Measurements from ENCODE around the gene GLP1R. TPM values are rescaled to one million over a fixed set of nuclear protein-coding genes. Genes with fewer than 3 reads are reported as not detected.

The GLP1R gene
- total RNA-seq, 1 donor from 2014 or later: not detected

GRCh38 chr6:39047434-39048327, 900 bp upstream of the GLP1R start:
- DNase-seq: no peak

GRCh38 chr6:39049575-39050283, 1.1 kb downstream of the GLP1R start:
- no peak for DNase-seq

DNA sequence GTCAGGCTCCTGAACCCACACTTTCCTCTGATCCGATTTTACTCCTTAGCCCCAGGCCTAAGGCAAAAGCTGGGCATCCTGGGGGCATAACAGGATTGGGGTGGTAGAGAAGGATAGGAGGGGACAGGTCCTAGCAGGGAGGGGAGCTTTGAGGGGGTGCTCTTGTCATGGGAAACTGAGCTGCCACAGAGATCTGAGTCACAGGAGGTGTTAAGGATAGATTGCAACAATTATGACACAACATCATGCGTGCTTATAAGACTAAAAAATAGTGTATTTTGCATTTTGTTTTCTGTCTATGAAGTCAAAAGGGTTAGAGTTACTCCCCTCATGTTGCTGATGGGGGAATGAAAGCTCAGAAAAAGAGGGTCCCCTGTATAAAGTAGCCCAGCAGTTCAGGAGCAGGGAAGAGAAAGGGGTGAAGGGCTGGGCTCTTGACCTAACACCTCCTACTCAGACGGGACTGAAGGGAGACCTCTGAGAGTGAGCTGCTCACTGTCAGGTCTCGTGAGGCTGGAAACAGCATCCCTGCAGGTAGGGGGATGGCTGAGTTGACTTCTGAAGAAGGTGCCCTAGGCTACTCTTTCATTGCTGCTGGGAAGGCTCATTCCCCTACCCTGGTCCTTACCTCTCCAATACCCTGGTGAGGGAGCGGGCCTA, 2.0 kb downstream of the GLP1R start:
- DNase-seq: no peak

GRCh38 chr6:39051399-39052122, 3.0 kb downstream of the GLP1R start:
- no peak for DNase-seq

DNA sequence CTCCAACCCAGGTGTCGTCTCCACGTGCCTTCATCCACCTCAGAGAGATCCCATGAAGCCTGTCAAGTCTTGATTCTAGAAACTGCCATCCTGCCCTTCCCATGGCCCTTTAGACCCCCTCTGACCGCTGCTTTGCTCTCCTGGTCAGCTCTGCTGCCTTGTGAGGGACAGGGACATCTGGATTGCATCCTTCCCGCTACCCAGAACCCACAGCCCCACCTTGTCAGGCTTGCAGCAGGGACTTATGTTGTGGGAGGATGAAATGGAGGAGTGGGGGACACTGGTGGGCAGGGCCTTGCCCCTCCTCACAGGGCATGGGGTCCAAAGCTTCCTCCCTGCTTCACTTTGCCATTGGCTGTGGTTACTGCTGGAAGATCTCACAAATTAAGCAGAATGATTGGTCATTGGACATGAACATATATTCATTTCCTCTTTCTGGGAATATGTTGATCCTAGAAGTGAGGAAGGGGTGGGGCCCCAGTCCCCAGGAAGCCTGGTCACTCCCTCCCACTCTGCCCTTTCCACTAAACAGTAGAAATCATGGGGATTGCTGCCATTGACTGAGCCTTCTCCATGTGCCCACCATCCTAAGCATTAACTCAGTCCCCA, 4.5 kb downstream of the GLP1R start:
- no peak for DNase-seq

GRCh38 chr6:39053854-39054576, 5.4 kb downstream of the GLP1R start:
- no peak for DNase-seq

DNA sequence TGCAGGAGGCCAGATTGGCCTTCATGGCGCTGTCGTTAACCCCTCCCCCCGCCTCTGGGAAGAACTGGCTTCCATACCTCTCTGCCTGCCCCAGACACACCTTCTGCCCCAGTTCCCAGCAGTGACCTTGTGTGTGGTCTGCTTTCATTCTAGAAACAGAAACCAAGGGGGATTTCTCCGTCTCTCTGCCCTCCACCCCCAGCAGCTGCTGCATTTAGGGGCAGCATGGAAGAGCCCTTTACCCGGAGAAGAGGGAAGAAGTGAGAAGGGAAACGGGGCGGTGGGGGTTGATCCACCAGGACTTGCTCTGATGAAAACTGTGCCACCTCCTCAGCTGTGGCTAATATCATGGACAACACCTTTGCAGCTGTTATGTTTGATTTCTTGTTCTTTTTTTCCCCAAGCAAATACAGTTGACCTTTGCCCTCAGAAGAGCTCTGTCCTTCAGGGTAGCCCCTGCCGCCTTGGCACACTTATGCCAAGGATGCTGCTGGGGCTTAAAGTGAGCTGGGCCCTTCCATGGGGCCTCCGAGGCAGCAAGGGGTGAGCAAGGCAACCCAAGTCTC, 6.1 kb downstream of the GLP1R start:
- DNase-seq: no peak

DNA sequence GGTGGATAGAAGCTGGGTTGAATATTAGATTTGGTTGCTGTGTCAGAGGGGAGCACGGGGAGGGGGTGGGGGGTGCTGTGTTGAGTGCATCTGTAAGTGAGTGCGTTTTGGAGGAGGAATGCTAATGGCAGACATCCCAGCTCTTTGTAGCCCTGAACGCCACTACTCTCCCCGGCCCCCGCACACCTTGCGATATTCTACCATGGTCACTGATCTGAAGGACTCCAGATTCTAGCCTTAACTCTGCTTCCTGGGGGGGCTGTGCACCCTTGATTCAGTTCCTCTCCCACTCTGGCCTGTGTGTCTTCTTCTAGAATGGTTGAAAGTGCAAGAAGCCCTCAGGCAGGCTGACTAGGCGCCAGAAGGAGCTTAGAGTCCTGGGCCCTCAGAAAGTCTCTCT, 7.1 kb downstream of the GLP1R start:
- DNase-seq: no peak

- no peak for DNase-seq
Measured at GRCh38 chr6:39056191-39056590, 7.6 kb downstream of the GLP1R start.

GRCh38 chr6:39056681-39057080, 8.1 kb downstream of the GLP1R start:
- no peak for DNase-seq

DNA sequence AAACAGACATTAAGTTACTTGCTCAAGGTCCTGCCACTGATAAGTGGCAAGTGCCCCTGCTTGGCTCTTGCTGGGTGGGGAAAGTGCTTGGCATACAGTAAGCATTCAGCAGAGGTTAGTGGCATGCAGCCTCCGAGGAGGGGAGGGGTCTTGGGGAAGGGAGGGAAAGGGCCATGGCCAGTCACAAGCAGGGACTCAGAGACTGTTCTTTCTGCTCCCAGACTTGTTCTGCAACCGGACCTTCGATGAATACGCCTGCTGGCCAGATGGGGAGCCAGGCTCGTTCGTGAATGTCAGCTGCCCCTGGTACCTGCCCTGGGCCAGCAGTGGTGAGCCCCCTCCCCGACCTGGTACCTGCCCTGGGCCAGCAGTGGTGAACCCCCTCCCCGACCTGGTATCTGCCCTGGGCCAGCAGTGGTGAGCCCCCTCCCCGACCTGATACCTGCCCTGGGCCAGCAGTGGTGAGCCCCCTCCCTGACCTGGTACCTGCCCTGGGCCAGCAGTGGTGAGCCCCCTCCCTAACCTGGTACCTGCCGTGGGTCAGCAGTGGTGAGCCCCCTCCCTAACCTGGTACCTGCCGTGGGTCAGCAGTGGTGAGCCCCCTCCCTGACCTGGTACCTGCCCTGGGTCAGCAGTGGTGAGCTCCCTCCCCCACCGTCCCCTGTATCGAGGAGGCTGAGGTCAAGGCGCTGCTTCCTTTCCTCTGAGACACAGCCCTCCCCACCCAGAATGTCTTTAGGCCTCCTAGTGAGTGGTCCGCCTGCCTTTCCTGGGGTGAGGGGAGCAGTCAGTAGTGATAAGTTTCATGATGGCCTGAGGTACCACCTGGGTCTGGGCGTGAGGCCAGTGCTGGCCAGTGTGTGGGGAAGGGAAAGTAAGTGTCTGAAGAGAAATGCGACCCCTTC, 8.9 kb downstream of the GLP1R start:
- no peak for DNase-seq

GRCh38 chr6:39058471-39059147, 10.0 kb downstream of the GLP1R start:
- no peak for DNase-seq

DNA sequence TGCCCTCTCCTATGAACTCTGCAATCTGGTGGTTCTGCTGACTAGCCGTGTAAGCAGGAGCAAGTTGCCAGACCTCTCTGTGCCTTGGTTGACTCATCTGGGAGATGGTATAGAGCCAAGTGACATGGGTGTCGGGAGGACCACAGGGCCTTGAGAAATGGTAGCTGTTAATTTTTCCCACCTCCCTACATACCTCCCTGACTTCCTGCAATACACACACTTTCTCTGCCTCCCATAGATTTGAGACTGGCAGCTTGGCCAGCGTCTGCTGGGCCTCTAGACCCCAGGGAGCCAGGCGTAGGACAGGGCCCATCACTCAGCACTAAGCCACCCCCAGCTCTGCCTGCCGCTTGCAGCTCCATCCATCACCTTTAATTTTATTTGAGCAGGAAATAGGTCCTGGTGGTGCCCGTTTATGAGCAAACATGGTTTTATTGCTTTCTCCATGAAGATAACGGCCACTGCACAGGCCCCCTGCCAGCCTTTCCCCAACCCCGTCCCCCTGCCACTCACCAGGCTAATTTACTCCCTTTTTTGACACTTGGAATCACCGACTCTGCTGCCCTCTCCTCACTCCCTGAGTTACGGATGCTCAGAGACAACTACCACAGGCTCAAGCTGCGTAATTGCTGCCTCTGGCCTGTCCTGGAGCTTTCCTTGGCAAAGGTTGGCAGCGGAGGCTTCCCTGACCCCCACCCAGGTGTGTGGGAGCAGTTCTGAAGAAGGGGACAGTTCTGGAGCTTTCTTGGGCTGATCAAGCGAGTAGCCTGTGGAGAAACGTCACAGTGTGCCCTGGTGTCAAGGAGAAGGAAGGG, 11.1 kb downstream of the GLP1R start:
- no peak for DNase-seq

DNA sequence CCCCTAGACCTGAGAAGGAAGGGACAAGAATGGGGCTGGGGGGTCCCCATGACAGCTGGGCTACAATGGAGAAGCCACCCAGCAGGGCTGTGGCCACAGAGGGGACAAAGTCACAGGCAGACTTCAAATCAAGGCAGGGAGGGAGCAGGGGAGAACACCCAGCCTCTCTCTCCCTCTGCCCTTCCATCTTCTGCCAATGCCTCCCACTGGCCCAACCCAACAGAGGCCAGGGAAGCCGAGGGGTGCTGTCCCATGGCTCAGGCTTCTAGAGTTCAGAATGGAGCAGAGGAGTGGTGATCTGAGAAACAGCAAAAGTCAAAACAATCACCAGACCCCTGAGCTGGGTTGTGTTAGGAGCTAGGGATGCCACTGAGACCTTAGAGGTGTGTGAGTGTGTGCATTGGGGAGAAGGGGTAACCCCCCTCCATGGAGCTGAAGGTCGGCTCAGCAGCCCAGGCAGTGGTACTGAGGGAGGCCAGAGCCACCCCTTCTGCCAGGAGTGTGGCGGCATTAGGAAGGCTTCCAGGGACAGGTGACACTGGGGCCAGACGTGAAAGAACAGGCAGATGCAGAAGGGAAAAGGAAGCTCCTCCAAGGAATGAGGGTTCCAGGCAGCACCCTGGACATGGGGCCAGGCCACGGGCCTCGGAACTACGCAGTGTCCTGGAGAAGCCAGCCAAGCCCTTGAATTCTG, 12.0 kb downstream of the GLP1R start:
- DNase-seq: no peak

GRCh38 chr6:39061182-39061581, 12.6 kb downstream of the GLP1R start:
- DNase-seq: no peak

GRCh38 chr6:39061588-39061987, 13.0 kb downstream of the GLP1R start:
- DNase-seq: no peak

DNA sequence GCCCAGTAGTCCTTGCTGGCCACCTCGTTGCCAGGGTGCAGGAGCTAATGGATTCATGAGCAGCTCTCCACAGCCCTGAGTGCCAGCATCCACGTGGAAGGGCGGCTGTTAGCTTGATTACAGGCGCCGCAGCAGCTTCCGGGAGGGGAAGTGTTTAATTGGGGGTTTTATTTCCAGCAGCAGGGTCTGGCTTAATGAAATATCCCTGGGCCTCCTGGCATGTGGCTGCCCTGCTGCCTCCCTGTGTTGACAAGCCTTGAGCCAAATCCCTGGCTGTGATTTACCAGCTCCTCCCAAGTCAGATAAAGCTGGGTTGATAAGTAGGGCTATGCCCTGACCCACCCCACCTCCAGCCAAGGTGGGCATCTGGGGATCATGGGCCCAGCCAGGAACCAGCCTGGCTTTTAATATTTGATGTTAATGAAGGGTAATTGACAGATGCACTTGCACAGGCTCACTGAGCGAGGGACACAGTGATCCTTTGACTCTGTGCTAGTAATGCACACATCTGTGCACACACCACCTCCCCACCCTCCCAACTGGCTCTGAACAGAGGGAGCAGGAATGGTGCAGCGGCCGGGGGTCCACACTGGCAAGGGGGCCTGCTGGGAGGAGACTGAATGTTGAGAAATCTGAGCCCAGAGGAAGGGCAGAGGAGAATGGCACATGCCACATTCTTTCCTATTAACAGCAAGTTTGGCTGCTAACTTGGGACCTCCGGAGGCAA, 13.6 kb downstream of the GLP1R start:
- DNase-seq: no peak
